Transverse colon (tissue), 4 donors: ENCODE data around the gene SLC22A23. TPM values are rescaled to one million over a fixed set of nuclear protein-coding genes. Genes with fewer than 3 reads are reported as not detected.

Experiments used
- DNase-seq: peaks from one replicate; pipeline ENCODE4 v3.0.0-alpha.2; 2019
- H3K27ac ChIP-seq, 4 donors: fragments of 200-600 bp; sonication (generic); 2 replicates each; pipeline ENCODE4 v1.5.1; 2016 to 2018; ENCODE audit warnings: inconsistent platforms in 4 of 4
- H3K27me3 ChIP-seq: fragments of 200-600 bp; sonication (generic); 2 replicates; pipeline ENCODE4 v1.5.1; 2017; ENCODE audit warnings: inconsistent platforms
- H3K36me3 ChIP-seq, 4 donors: fragments of 200-600 bp; sonication (generic); 2 replicates each; pipeline ENCODE4 v1.5.1; 2017 to 2019; ENCODE audit warnings: inconsistent platforms in 4 of 4
- H3K4me1 ChIP-seq, 4 donors: fragments of 200-600 bp; sonication (generic); 2 replicates each; pipeline ENCODE4 v1.5.1; 2017 to 2020; ENCODE audit warnings: inconsistent platforms in 4 of 4
- H3K4me3 ChIP-seq, 4 donors: fragments of 200-600 bp; sonication (generic); 1 replicate in 1 of 4; 2 replicates in 3 of 4; pipeline versions ENCODE4 v1.5.1 to v1.6.1; 2017 to 2019; ENCODE audit warnings: inconsistent platforms in 4 of 4
- H3K9me3 ChIP-seq, 2 donors: fragments of 200-600 bp; sonication (generic); 2 replicates each; pipeline ENCODE4 v1.5.1; 2017 to 2019; ENCODE audit warnings: inconsistent platforms in 2 of 2
- CTCF ChIP-seq, 5 experiments: fragments of 200-600 bp in 3 of 5; fragments of 450-650 bp in 2 of 5; sonication (generic) in 3 of 5; IDR thresholded peaks; 1 replicate in 2 of 5; 2 replicates in 3 of 5; pipeline ENCODE4 v1.5.1; 2016 to 2017; ENCODE audit warnings: antibody characterized with exemption in 5 of 5, inconsistent platforms in 3 of 5, mild to moderate bottlenecking in 2 of 5, moderate library complexity in 1 of 5
- EP300 ChIP-seq: sonication (generic); formaldehyde crosslinking; IDR thresholded peaks from one replicate; pipeline ENCODE4 v1.6.1; 2017; ENCODE audit warnings: antibody characterized with exemption, low read depth
- POLR2A ChIP-seq: fragments of 450-650 bp; IDR thresholded peaks from one replicate; pipeline ENCODE4 v1.6.1; 2016; ENCODE audit warnings: antibody characterized with exemption, mild to moderate bottlenecking, moderate library complexity
- POLR2AphosphoS5 ChIP-seq, 3 donors: sonication (generic); formaldehyde crosslinking; IDR thresholded peaks; one replicate each; pipeline ENCODE4 v1.6.1; 2016; ENCODE audit warnings: antibody characterized with exemption in 3 of 3
- WGBS, 2 donors: methylation state at CpG; one replicate each; pipeline ENCODE4 v1.1.5; 2018; ENCODE audit warnings: low coverage in 1 of 2; 5-methylcytosine and 5-hydroxymethylcytosine counted together
- in situ Hi-C, 4 donors: fragments of 200-750 bp; cut with MboI; loops; one replicate each; pipeline versions ENCODE4 v1.15.0 to v1.15.1; 2017; ENCODE audit warnings: low sequenced_read_pairs in 3 of 4, low pct_ligation_motif_present in 1 of 4, low pct_unique_long_range_greater_than_20kb in 1 of 4
- intact Hi-C: fragments of 100-400 bp; cut with DNase I; formaldehyde crosslinking; loops from one replicate; pipeline ENCODE4 v1.15.1; 2023; ENCODE audit warnings: low total_unique reads
- total RNA-seq, 4 donors: library from RNA; depleted of rRNA; stranded (reverse); fragments of >200 nt; gene quantifications; one replicate each; pipeline ENCODE4 v1.1.0, GENCODE V29; 2016

The SLC22A23 gene
- total RNA-seq, 4 donors from 2014 or later, result 96.1 to 161 (median 117) TPM

- H3K4me1 ChIP-seq, result peaks cover under 1 to 16% (median 1%) of the 10 kb centered on the region in 4 donors
- WGBS, 2 donors, result 65% methylated on average over 4 of the region's 4 CpGs; no CpG with 5 or more reads in 1 of the 2 donors
- DNase-seq, result no peak
- no peaks in the 10 kb centered on the region for H3K36me3 ChIP-seq
- no peak overlapping the region for H3K4me3 ChIP-seq
- TF ChIP-seq EP300 (no peak), CTCF (IDR thresholded peaks at IDR 0.05) (peak in 2 of 5 experiments; percentile 11 to 18)
- intact Hi-C loops, result no loop called here
- no peaks in the 10 kb centered on the region for H3K27me3 ChIP-seq
- in situ Hi-C loops, result no loop called here
- H3K9me3 ChIP-seq, result no peaks in the 10 kb centered on the region
- H3K27ac ChIP-seq, result no peak overlapping the region
Measured at GRCh38 chr6:3433005-3433404, 23.8 kb downstream of the SLC22A23 start.

- no peak for DNase-seq
- TF ChIP-seq EP300, result no peak
- TF ChIP-seq CTCF (IDR thresholded peaks at IDR 0.05), result no peak
- TF ChIP-seq POLR2A, result no peak
- TF ChIP-seq POLR2AphosphoS5 (IDR thresholded peaks at IDR 0.05), result no peak
- Histone ChIP-seq H3K36me3 (no peaks in the 10 kb centered on the region), H3K27ac (no peak overlapping the region), H3K4me3 (no peak overlapping the region), H3K27me3 (no peaks in the 10 kb centered on the region), H3K9me3 (no peaks in the 10 kb centered on the region), H3K4me1 (peaks cover 2 to 19% (median 5%) of the 10 kb centered on the region in 4 donors)
- intact Hi-C loops (no loop called here), in situ Hi-C loops (no loop called here)
- 87 to 93% methylated on average over 3 to 7 of the region's 7 CpGs for WGBS, 2 donors
Measured at GRCh38 chr6:3432416-3432815, 24.4 kb downstream of the SLC22A23 start.

- Histone ChIP-seq H3K27ac (no peak overlapping the region), H3K4me3 (no peak overlapping the region), H3K4me1 (peaks cover 2 to 23% (median 6%) of the 10 kb centered on the region in 4 donors), H3K27me3 (no peaks in the 10 kb centered on the region), H3K9me3 (no peaks in the 10 kb centered on the region), H3K36me3 (no peaks in the 10 kb centered on the region)
- no peak for DNase-seq
- 72 to 88% methylated on average over 1 to 8 of the region's 8 CpGs for WGBS, 2 donors
- intact Hi-C loops, result no loop called here
- TF ChIP-seq POLR2A, result no peak
- no peak for TF ChIP-seq EP300
- no peak for TF ChIP-seq POLR2AphosphoS5 (IDR thresholded peaks at IDR 0.05)
- no peak for TF ChIP-seq CTCF (IDR thresholded peaks at IDR 0.05)
- in situ Hi-C loops, result no loop called here
Measured at GRCh38 chr6:3431994-3432393, 24.9 kb downstream of the SLC22A23 start.

GRCh38 chr6:3429211-3429610, 27.6 kb downstream of the SLC22A23 start:
- Histone ChIP-seq H3K4me1 (peaks cover 2 to 26% (median 6%) of the 10 kb centered on the region in 4 donors), H3K27me3 (no peaks in the 10 kb centered on the region), H3K4me3 (no peak overlapping the region), H3K36me3 (no peaks in the 10 kb centered on the region), H3K27ac (no peak overlapping the region), H3K9me3 (no peaks in the 10 kb centered on the region)
- in situ Hi-C loops, result no loop called here
- TF ChIP-seq EP300, result no peak
- no peak for TF ChIP-seq POLR2A
- no peak for TF ChIP-seq CTCF (IDR thresholded peaks at IDR 0.05)
- TF ChIP-seq POLR2AphosphoS5 (IDR thresholded peaks at IDR 0.05), result no peak
- intact Hi-C loops, result no loop called here
- no peak for DNase-seq
- WGBS, 2 donors, result 87% methylated on average over 3 of the region's 3 CpGs; no CpG with 5 or more reads in 1 of the 2 donors
